ENCODE data around the gene ADAMTSL3. TPM values are rescaled to one million over a fixed set of nuclear protein-coding genes. Genes with fewer than 3 reads are reported as not detected.

Gene ADAMTSL3
- total RNA-seq, 2 donors from 2014 or later, result not detected

GRCh38 chr15:83650831-83651230, 3.1 kb upstream of the ADAMTSL3 start:
- Mint-ChIP-seq H3K9me3 (no peaks in the 10 kb centered on the region), H3K4me1 (ENCODE audit: low read depth in 2 of 2) (no peaks in the 10 kb centered on the region), H3K36me3 (no peaks in the 10 kb centered on the region), H3K27me3 (peaks cover 14 to 21% of the 10 kb centered on the region in 2 donors), H3K27ac (no peak overlapping the region), H3K4me3 (no peak overlapping the region)
- ATAC-seq (no peak), DNase-seq (ENCODE audit: low spot score) (no peak)

GRCh38 chr15:83651541-83651940, 2.4 kb upstream of the ADAMTSL3 start:
- Mint-ChIP-seq H3K9me3 (no peaks in the 10 kb centered on the region), H3K36me3 (no peaks in the 10 kb centered on the region), H3K27me3 (peaks cover 14 to 21% of the 10 kb centered on the region in 2 donors), H3K4me1 (ENCODE audit: low read depth in 2 of 2) (no peaks in the 10 kb centered on the region), H3K27ac (no peak overlapping the region), H3K4me3 (no peak overlapping the region)
- DNase-seq (ENCODE audit: low spot score), result no peak
- no peak for ATAC-seq

- Mint-ChIP-seq H3K4me3 (no peak overlapping the region), H3K9me3 (no peaks in the 10 kb centered on the region), H3K4me1 (ENCODE audit: low read depth in 2 of 2) (no peaks in the 10 kb centered on the region), H3K27me3 (peaks cover 14 to 23% of the 10 kb centered on the region in 2 donors), H3K27ac (no peak overlapping the region), H3K36me3 (no peaks in the 10 kb centered on the region)
- ATAC-seq (no peak), DNase-seq (ENCODE audit: low spot score) (no peak)
These were observed 1.2 kb upstream of the ADAMTSL3 start for GRCh38 chr15:83652626-83653204.

GRCh38 chr15:83653288-83653638, 660 bp upstream of the ADAMTSL3 start:
- H3K4me1 Mint-ChIP-seq (ENCODE audit: low read depth in 2 of 2), result no peaks in the 10 kb centered on the region
- H3K36me3 Mint-ChIP-seq, result no peaks in the 10 kb centered on the region
- no peak overlapping the region for H3K27ac Mint-ChIP-seq
- H3K9me3 Mint-ChIP-seq, result no peaks in the 10 kb centered on the region
- ATAC-seq (no peak), DNase-seq (ENCODE audit: low spot score) (no peak)
- no peak overlapping the region for H3K4me3 Mint-ChIP-seq
- peaks cover 14 to 23% of the 10 kb centered on the region in 2 donors for H3K27me3 Mint-ChIP-seq

- DNase-seq (ENCODE audit: low spot score), result no peak
- Mint-ChIP-seq H3K4me3 (no peak overlapping the region), H3K36me3 (no peaks in the 10 kb centered on the region), H3K27ac (no peak overlapping the region), H3K4me1 (ENCODE audit: low read depth in 2 of 2) (no peaks in the 10 kb centered on the region), H3K27me3 (peaks cover 14 to 23% of the 10 kb centered on the region in 2 donors), H3K9me3 (peaks cover 3% of the 10 kb centered on the region)
- ATAC-seq, result no peak
These were observed 685 bp downstream of the ADAMTSL3 start for GRCh38 chr15:83654379-83655236.

- ATAC-seq (no peak), DNase-seq (ENCODE audit: low spot score) (no peak)
- Mint-ChIP-seq H3K4me3 (no peak overlapping the region), H3K4me1 (ENCODE audit: low read depth in 2 of 2) (no peaks in the 10 kb centered on the region), H3K27ac (no peak overlapping the region), H3K9me3 (peaks cover 3% of the 10 kb centered on the region), H3K36me3 (no peaks in the 10 kb centered on the region), H3K27me3 (peaks cover 14 to 21% of the 10 kb centered on the region in 2 donors)
These were observed 1.3 kb downstream of the ADAMTSL3 start for GRCh38 chr15:83655237-83655616.

GRCh38 chr15:83656192-83656591, 2.3 kb downstream of the ADAMTSL3 start:
- Mint-ChIP-seq H3K36me3 (no peaks in the 10 kb centered on the region), H3K9me3 (peaks cover 3% of the 10 kb centered on the region), H3K4me3 (no peak overlapping the region), H3K27me3 (peaks cover 14 to 21% of the 10 kb centered on the region in 2 donors), H3K27ac (no peak overlapping the region), H3K4me1 (ENCODE audit: low read depth in 2 of 2) (no peaks in the 10 kb centered on the region)
- DNase-seq (ENCODE audit: low spot score) (no peak), ATAC-seq (no peak)

GRCh38 chr15:83656943-83657528, 3.1 kb downstream of the ADAMTSL3 start:
- Mint-ChIP-seq H3K27me3 (peaks cover 9 to 17% of the 10 kb centered on the region in 2 donors), H3K27ac (no peak overlapping the region), H3K4me1 (ENCODE audit: low read depth in 2 of 2) (no peaks in the 10 kb centered on the region), H3K36me3 (no peaks in the 10 kb centered on the region), H3K9me3 (peaks cover 3% of the 10 kb centered on the region), H3K4me3 (no peak overlapping the region)
- DNase-seq (ENCODE audit: low spot score), result no peak
- ATAC-seq, result no peak

- Mint-ChIP-seq H3K4me1 (ENCODE audit: low read depth in 2 of 2) (no peaks in the 10 kb centered on the region), H3K27ac (no peak overlapping the region), H3K27me3 (peaks cover 4 to 12% of the 10 kb centered on the region in 2 donors), H3K9me3 (peaks cover 3% of the 10 kb centered on the region), H3K4me3 (no peak overlapping the region), H3K36me3 (no peaks in the 10 kb centered on the region)
- ATAC-seq, result no peak
- no peak for DNase-seq (ENCODE audit: low spot score)
These were observed 3.6 kb downstream of the ADAMTSL3 start for GRCh38 chr15:83657549-83657948.

GRCh38 chr15:83658430-83659416, 4.8 kb downstream of the ADAMTSL3 start:
- Mint-ChIP-seq H3K4me1 (ENCODE audit: low read depth in 2 of 2) (no peaks in the 10 kb centered on the region), H3K27ac (no peak overlapping the region), H3K27me3 (peaks cover under 1 to 7% of the 10 kb centered on the region in 2 donors), H3K36me3 (no peaks in the 10 kb centered on the region), H3K4me3 (no peak overlapping the region), H3K9me3 (peaks cover 3% of the 10 kb centered on the region)
- ATAC-seq (no peak), DNase-seq (ENCODE audit: low spot score) (no peak)

GRCh38 chr15:83659417-83659812, 5.5 kb downstream of the ADAMTSL3 start:
- H3K4me1 Mint-ChIP-seq (ENCODE audit: low read depth in 2 of 2), result no peaks in the 10 kb centered on the region
- no peak for ATAC-seq
- peaks cover 3% of the 10 kb centered on the region for H3K9me3 Mint-ChIP-seq
- no peak overlapping the region for H3K4me3 Mint-ChIP-seq
- H3K27ac Mint-ChIP-seq, result no peak overlapping the region
- peaks cover 5 to 7% of the 10 kb centered on the region in 2 donors for H3K27me3 Mint-ChIP-seq
- DNase-seq (ENCODE audit: low spot score), result no peak
- no peaks in the 10 kb centered on the region for H3K36me3 Mint-ChIP-seq

GRCh38 chr15:83665480-83665879, 11.6 kb downstream of the ADAMTSL3 start:
- Mint-ChIP-seq H3K36me3 (no peaks in the 10 kb centered on the region), H3K27me3 (peaks cover 5 to 12% of the 10 kb centered on the region in 2 donors), H3K27ac (no peak overlapping the region), H3K4me1 (ENCODE audit: low read depth in 2 of 2) (no peaks in the 10 kb centered on the region), H3K4me3 (no peak overlapping the region), H3K9me3 (no peaks in the 10 kb centered on the region)
- DNase-seq (ENCODE audit: low spot score) (no peak), ATAC-seq (no peak)

GRCh38 chr15:83670672-83671229, 16.8 kb downstream of the ADAMTSL3 start:
- no peaks in the 10 kb centered on the region for H3K9me3 Mint-ChIP-seq
- H3K4me3 Mint-ChIP-seq, result no peak overlapping the region
- no peaks in the 10 kb centered on the region for H3K27me3 Mint-ChIP-seq
- peaks cover under 1% of the 10 kb centered on the region for H3K36me3 Mint-ChIP-seq
- DNase-seq (ENCODE audit: low spot score) (no peak), ATAC-seq (no peak)
- no peaks in the 10 kb centered on the region for H3K4me1 Mint-ChIP-seq (ENCODE audit: low read depth in 2 of 2)
- no peak overlapping the region for H3K27ac Mint-ChIP-seq
